ENCODE results near the gene F7.
A peak's percentile ranks its signal among the peaks of the same experiment; 100 is the strongest.
"Not testable (repeated sequence)": the region's sequence is repeated elsewhere in the genome, so short reads cannot be mapped to it uniquely, and the experiment has no call there.

F7 gene

DNA sequence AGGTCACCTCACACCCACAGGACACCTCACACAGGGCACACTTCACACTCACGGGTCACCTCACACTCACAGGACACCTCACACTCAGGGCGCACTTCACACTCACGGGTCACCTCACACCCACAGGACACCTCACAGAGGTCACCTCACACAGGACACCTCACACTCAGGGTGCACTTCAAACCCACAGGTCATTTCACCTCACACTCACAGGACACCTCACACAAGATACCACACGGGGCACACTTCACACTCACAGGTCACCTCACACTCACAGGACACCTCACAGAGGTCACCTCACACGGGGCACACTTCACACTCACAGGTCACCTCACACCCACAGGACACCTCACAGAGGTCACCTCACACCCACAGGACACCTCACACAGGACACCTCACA lies 6.2 kb downstream of the F7 start:
- H3K36me3 ChIP-seq (ENCODE audit: control insufficient read depth in 2 of 2, insufficient read depth in 1 of 2, low read length in 2 of 2); POLR2A ChIA-PET; H3K4me3 ChIP-seq (ENCODE audit: low read depth, low read length); H3K27ac ChIP-seq (ENCODE audit: extremely low read depth, low read depth, low read length); H3K4me1 ChIP-seq (ENCODE audit: control insufficient read depth, insufficient read depth, low read length); H3K9me3 ChIP-seq (ENCODE audit: control insufficient read depth, insufficient read depth, low read depth, low read length); CTCF ChIA-PET: not testable (repeated sequence)
- peak; percentile 85 for TF ChIP-seq ZNF18 (tag by site-specific recombination; IDR thresholded peaks at IDR 0.05)

GRCh38 chr13:113112475-113112874 lies 6.9 kb downstream of the F7 start:
- TF ChIP-seq BCL11B (tag by site-specific recombination; IDR thresholded peaks at IDR 0.05; ENCODE audit: low read depth) (peak; percentile 64), ZNF18 (tag by site-specific recombination; IDR thresholded peaks at IDR 0.05) (peak; percentile 52; the same call in 1 of the 2 replicates)
- H3K4me1 ChIP-seq (ENCODE audit: control insufficient read depth, insufficient read depth, low read length); POLR2A ChIA-PET; H3K36me3 ChIP-seq (ENCODE audit: control insufficient read depth in 2 of 2, insufficient read depth in 1 of 2, low read length in 2 of 2); H3K4me3 ChIP-seq (ENCODE audit: low read depth, low read length); H3K9me3 ChIP-seq (ENCODE audit: control insufficient read depth, insufficient read depth, low read depth, low read length); CTCF ChIA-PET; H3K27ac ChIP-seq (ENCODE audit: extremely low read depth, low read depth, low read length): not testable (repeated sequence)

DNA sequence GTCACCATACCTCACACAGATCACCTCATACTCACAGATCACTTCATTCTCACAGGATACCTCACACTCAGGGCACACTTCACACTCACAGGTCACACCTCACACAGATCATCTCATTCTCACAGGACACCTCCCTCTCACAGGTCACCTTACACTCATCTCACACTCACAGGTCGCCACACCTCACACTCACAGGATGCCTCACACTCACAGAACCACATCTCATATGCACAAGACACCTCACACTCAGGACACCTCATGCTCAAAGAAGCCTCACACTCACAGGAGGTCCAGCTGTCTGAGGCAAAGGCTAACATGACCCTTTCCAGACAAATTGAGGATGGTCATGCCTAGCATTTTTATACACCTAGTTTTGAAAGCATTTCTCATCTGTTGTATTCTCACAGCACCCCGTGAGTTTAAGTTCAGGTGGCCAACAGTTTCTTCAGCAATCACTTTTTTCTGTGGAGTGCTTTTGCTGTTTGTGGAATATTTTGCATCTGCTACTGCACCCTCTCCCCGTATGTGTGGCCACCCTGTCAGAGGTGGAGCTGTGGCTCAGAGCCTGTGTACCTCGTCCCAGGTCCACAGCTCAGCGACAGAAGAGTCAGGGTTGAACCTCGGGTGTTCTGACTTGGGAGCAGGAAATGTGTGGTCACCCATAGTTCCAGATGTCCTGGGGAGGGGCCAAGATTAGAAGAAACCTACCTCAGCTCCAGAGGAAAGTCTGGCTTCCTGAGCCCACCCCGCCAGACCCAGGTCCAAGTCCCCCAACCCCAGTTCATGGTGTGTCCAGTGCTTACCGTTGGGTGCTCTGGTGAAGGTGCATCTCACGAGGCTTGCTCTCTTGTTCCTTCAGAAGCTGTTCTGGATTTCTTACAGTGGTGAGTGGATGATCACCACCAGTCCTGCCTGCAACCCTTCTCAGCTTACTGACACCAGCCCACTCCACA lies 7.6 kb downstream of the F7 start:
- H3K4me1 ChIP-seq (ENCODE audit: control insufficient read depth, insufficient read depth, low read length), result no peaks in the 10 kb centered on the region
- H3K27ac ChIP-seq (ENCODE audit: extremely low read depth, low read depth, low read length), result no peak overlapping the region
- no peak overlapping the region for H3K4me3 ChIP-seq (ENCODE audit: low read depth, low read length)
- ChIA-PET POLR2A (no interaction called here), CTCF (interaction anchor here (1.0 kb wide), 1 partner anchor 181 kb away, joined by 3 read pairs; no protein-coding TSS in a partner anchor)
- no peaks in the 10 kb centered on the region for H3K36me3 ChIP-seq (ENCODE audit: control insufficient read depth in 2 of 2, insufficient read depth in 1 of 2, low read length in 2 of 2)
- no peaks in the 10 kb centered on the region for H3K9me3 ChIP-seq (ENCODE audit: control insufficient read depth, insufficient read depth, low read depth, low read length)
- no peak for TF ChIP-seq ZNF596 (tag by site-specific recombination; IDR thresholded peaks at IDR 0.05)
- TF ChIP-seq ZBTB48 (tag by site-specific recombination; IDR thresholded peaks at IDR 0.05), result no peak
- TF ChIP-seq ZNF140 (tag by site-specific recombination; IDR thresholded peaks at IDR 0.05), result no peak
- no peak for TF ChIP-seq ZBTB6 (tag by site-specific recombination; IDR thresholded peaks at IDR 0.05)
- TF ChIP-seq ZNF394 (tag by site-specific recombination; IDR thresholded peaks at IDR 0.05; ENCODE audit: borderline replicate concordance), result no peak
- no peak for TF ChIP-seq ZNF174 (tag by site-specific recombination; IDR thresholded peaks at IDR 0.05)
- TF ChIP-seq KLF9 (tag by site-specific recombination; IDR thresholded peaks at IDR 0.05; ENCODE audit: low read depth), result no peak
- TF ChIP-seq ZNF366 (tag by site-specific recombination; conservative IDR thresholded peaks at IDR 0.05), result no peak
- no peak for TF ChIP-seq GLIS1 (tag by site-specific recombination; IDR thresholded peaks at IDR 0.05)
- TF ChIP-seq, protein P1, sequence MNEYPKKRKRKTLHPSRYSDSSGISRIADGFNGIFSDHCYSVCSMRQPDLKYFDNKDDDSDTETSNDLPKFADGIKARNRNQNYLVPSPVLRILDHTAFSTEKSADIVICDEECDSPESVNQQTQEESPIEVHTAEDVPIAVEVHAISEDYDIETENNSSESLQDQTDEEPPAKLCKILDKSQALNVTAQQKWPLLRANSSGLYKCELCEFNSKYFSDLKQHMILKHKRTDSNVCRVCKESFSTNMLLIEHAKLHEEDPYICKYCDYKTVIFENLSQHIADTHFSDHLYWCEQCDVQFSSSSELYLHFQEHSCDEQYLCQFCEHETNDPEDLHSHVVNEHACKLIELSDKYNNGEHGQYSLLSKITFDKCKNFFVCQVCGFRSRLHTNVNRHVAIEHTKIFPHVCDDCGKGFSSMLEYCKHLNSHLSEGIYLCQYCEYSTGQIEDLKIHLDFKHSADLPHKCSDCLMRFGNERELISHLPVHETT (tag by site-specific recombination; IDR thresholded peaks at IDR 0.05), result no peak
- TF ChIP-seq ZSCAN23 (tag by site-specific recombination; IDR thresholded peaks at IDR 0.05), result no peak
- TF ChIP-seq ZNF362 (tag by site-specific recombination; IDR thresholded peaks at IDR 0.05), result no peak
- TF ChIP-seq, protein P2, sequence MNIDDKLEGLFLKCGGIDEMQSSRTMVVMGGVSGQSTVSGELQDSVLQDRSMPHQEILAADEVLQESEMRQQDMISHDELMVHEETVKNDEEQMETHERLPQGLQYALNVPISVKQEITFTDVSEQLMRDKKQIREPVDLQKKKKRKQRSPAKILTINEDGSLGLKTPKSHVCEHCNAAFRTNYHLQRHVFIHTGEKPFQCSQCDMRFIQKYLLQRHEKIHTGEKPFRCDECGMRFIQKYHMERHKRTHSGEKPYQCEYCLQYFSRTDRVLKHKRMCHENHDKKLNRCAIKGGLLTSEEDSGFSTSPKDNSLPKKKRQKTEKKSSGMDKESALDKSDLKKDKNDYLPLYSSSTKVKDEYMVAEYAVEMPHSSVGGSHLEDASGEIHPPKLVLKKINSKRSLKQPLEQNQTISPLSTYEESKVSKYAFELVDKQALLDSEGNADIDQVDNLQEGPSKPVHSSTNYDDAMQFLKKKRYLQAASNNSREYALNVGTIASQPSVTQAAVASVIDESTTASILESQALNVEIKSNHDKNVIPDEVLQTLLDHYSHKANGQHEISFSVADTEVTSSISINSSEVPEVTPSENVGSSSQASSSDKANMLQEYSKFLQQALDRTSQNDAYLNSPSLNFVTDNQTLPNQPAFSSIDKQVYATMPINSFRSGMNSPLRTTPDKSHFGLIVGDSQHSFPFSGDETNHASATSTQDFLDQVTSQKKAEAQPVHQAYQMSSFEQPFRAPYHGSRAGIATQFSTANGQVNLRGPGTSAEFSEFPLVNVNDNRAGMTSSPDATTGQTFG (tag by site-specific recombination; IDR thresholded peaks at IDR 0.05; ENCODE audit: borderline replicate concordance), result no peak
- TF ChIP-seq GLI2 (tag by site-specific recombination; IDR thresholded peaks at IDR 0.05; ENCODE audit: borderline replicate concordance, low read depth), result no peak
- TF ChIP-seq SP3 (tag by site-specific recombination; IDR thresholded peaks at IDR 0.05), result no peak
- no peak for TF ChIP-seq ZFHX2 (tag by site-specific recombination; conservative IDR thresholded peaks at IDR 0.05)
- TF ChIP-seq ZNF777 (tag by site-specific recombination; IDR thresholded peaks at IDR 0.05; ENCODE audit: borderline replicate concordance), result no peak

Data from HEK293 (cell line).